Activated naive CD8-positive, alpha-beta T cell treated with anti-CD3 and anti-CD28 coated beads for 36 hours (primary cell): Measurements from ENCODE around the gene CHRNA3. TPM values are rescaled to one million over a fixed set of nuclear protein-coding genes. Genes with fewer than 3 reads are reported as not detected.
A peak's percentile ranks its signal among the peaks of the same experiment; 100 is the strongest.
"Not testable (repeated sequence)": the region's sequence is repeated elsewhere in the genome, so short reads cannot be mapped to it uniquely, and the experiment has no call there.

Experiments
- DNase-seq: peaks from one replicate; pipeline ENCODE4 v3.0.0; 2021
- H3K27ac Mint-ChIP-seq: one replicate; pipeline ENCODE4 v1.8.0; 2022; ENCODE audit warnings: mild to moderate bottlenecking, moderate library complexity, mixed read lengths
- H3K27me3 Mint-ChIP-seq: one replicate; pipeline ENCODE4 v1.8.0; 2022; ENCODE audit warnings: mild to moderate bottlenecking, mixed read lengths
- H3K36me3 Mint-ChIP-seq: one replicate; pipeline ENCODE4 v1.8.0; 2021; ENCODE audit warnings: mild to moderate bottlenecking, mixed read lengths
- H3K4me1 Mint-ChIP-seq: one replicate; pipeline ENCODE4 v1.8.0; 2021; ENCODE audit warnings: mixed read lengths
- H3K4me3 Mint-ChIP-seq: one replicate; pipeline ENCODE4 v1.8.0; 2022; ENCODE audit warnings: mild to moderate bottlenecking, moderate library complexity, mixed read lengths
- H3K9me3 Mint-ChIP-seq: one replicate; pipeline ENCODE4 v1.8.0; 2022; ENCODE audit warnings: mixed read lengths
- total RNA-seq, 2 experiments: library from RNA; stranded (reverse); gene quantifications; one replicate each; pipeline ENCODE4 v1.2.3, GENCODE V29; 2021

The CHRNA3 gene
- total RNA-seq, 2 experiments from 2014 or later = not detected

GRCh38 chr15:78565097-78565950 lies 55.5 kb downstream of the CHRNA3 start, which contains the start of gene CHRNA5:
CHRNA5 (plus strand) TSS chr15:78565520; CDS start chr15:78565720, 200 bp downstream.
- DNase-seq = peak; percentile 52
- peaks cover 25% of the 10 kb centered on the region for H3K4me1 Mint-ChIP-seq
- H3K27ac Mint-ChIP-seq = peak within 1 kb of the TSS; percentile 65
- peak within 1 kb of the TSS; percentile 75 for H3K4me3 Mint-ChIP-seq
- peaks cover 52% of the 10 kb centered on the region for H3K27me3 Mint-ChIP-seq
- H3K36me3 Mint-ChIP-seq = peaks cover 2% of the 10 kb centered on the region
- no peaks in the 10 kb centered on the region for H3K9me3 Mint-ChIP-seq

- H3K9me3 Mint-ChIP-seq = no peaks in the 10 kb centered on the region
- DNase-seq = peak; percentile 4
- H3K4me3 Mint-ChIP-seq = peak overlapping the region; percentile 75
- peaks cover 2% of the 10 kb centered on the region for H3K36me3 Mint-ChIP-seq
- H3K27ac Mint-ChIP-seq = peak overlapping the region; percentile 65
- peaks cover 52% of the 10 kb centered on the region for H3K27me3 Mint-ChIP-seq
- peaks cover 25% of the 10 kb centered on the region for H3K4me1 Mint-ChIP-seq
Observed at GRCh38 chr15:78564743-78565096, 56.1 kb downstream of the CHRNA3 start.

- Mint-ChIP-seq H3K27ac (no peak overlapping the region), H3K4me3 (no peak overlapping the region), H3K4me1 (peaks cover 22% of the 10 kb centered on the region), H3K36me3 (peaks cover 2% of the 10 kb centered on the region), H3K9me3 (no peaks in the 10 kb centered on the region), H3K27me3 (peaks cover 50% of the 10 kb centered on the region)
- DNase-seq = no peak
Observed at GRCh38 chr15:78563092-78563491, 57.7 kb downstream of the CHRNA3 start.

GRCh38 chr15:78561490-78561889 lies 59.3 kb downstream of the CHRNA3 start:
- H3K27me3 Mint-ChIP-seq = peaks cover 38% of the 10 kb centered on the region
- no peak overlapping the region for H3K27ac Mint-ChIP-seq
- no peak for DNase-seq
- peaks cover 7% of the 10 kb centered on the region for H3K36me3 Mint-ChIP-seq
- H3K4me1 Mint-ChIP-seq = peaks cover 16% of the 10 kb centered on the region
- no peaks in the 10 kb centered on the region for H3K9me3 Mint-ChIP-seq
- no peak overlapping the region for H3K4me3 Mint-ChIP-seq

- not testable (repeated sequence) for H3K27ac Mint-ChIP-seq, H3K4me1 Mint-ChIP-seq
Observed at GRCh38 chr15:78560201-78560600, 60.6 kb downstream of the CHRNA3 start.

GRCh38 chr15:78552597-78552996 lies 68.2 kb downstream of the CHRNA3 start:
- no peak overlapping the region for H3K4me3 Mint-ChIP-seq
- no peaks in the 10 kb centered on the region for H3K9me3 Mint-ChIP-seq
- peaks cover 20% of the 10 kb centered on the region for H3K36me3 Mint-ChIP-seq
- H3K4me1 Mint-ChIP-seq = no peaks in the 10 kb centered on the region
- DNase-seq = no peak
- no peaks in the 10 kb centered on the region for H3K27me3 Mint-ChIP-seq
- no peak overlapping the region for H3K27ac Mint-ChIP-seq

More at GRCh38 chr15:78560201-78560600, 60.6 kb downstream of the CHRNA3 start:
- DNase-seq, H3K4me3 Mint-ChIP-seq, H3K36me3 Mint-ChIP-seq, H3K9me3 Mint-ChIP-seq: not testable (repeated sequence)
- peaks cover 31% of the 10 kb centered on the region for H3K27me3 Mint-ChIP-seq

GRCh38 chr15:78551902-78552301 lies 68.9 kb downstream of the CHRNA3 start:
- H3K9me3 Mint-ChIP-seq = no peaks in the 10 kb centered on the region
- no peak overlapping the region for H3K27ac Mint-ChIP-seq
- H3K4me1 Mint-ChIP-seq = no peaks in the 10 kb centered on the region
- DNase-seq = no peak
- H3K36me3 Mint-ChIP-seq = peaks cover 23% of the 10 kb centered on the region
- H3K4me3 Mint-ChIP-seq = no peak overlapping the region
- H3K27me3 Mint-ChIP-seq = no peaks in the 10 kb centered on the region

- DNase-seq = no peak
- peaks cover 23% of the 10 kb centered on the region for H3K36me3 Mint-ChIP-seq
- no peak overlapping the region for H3K27ac Mint-ChIP-seq
- H3K4me1 Mint-ChIP-seq = peaks cover 3% of the 10 kb centered on the region
- no peaks in the 10 kb centered on the region for H3K9me3 Mint-ChIP-seq
- no peak overlapping the region for H3K4me3 Mint-ChIP-seq
- no peaks in the 10 kb centered on the region for H3K27me3 Mint-ChIP-seq
Observed at GRCh38 chr15:78550815-78551214, 70.0 kb downstream of the CHRNA3 start.

GRCh38 chr15:78550194-78550593 lies 70.6 kb downstream of the CHRNA3 start:
- H3K9me3 Mint-ChIP-seq = no peaks in the 10 kb centered on the region

More at GRCh38 chr15:78550194-78550593, 70.6 kb downstream of the CHRNA3 start:
- Mint-ChIP-seq H3K4me3 (no peak overlapping the region), H3K36me3 (peaks cover 27% of the 10 kb centered on the region), H3K27ac (no peak overlapping the region), H3K27me3 (no peaks in the 10 kb centered on the region), H3K4me1 (peaks cover 6% of the 10 kb centered on the region)
- DNase-seq = no peak

Other genes with a start within 250 kb of the CHRNA3 start
- 10 to 100 TPM; 68.2 to 69.4 TPM for gene IREB2, start 182.8 kb downstream of the CHRNA3 start, total RNA-seq
- gene HYKK, start 113.4 kb downstream of the CHRNA3 start, total RNA-seq = 1 to 10 TPM; 1.5 to 2.1 TPM
- gene PSMA4, start 80.6 kb downstream of the CHRNA3 start, total RNA-seq = 100 to 1,000 TPM; 336 to 338 TPM
- gene CHRNA5, start 55.5 kb downstream of the CHRNA3 start, total RNA-seq = 1 to 10 TPM; 6.3 to 7.3 TPM
- gene CHRNB4, start 20.2 kb upstream of the CHRNA3 start, total RNA-seq = not detected
- gene ADAMTS7, start 190.5 kb upstream of the CHRNA3 start, total RNA-seq = under 1 TPM; 0.10 to 0.21 TPM